OCI-LY7 (cell line): ENCODE data around the gene PARP6. TPM values are rescaled to one million over a fixed set of nuclear protein-coding genes. Genes with fewer than 3 reads are reported as not detected.
A peak's percentile ranks its signal among the peaks of the same experiment; 100 is the strongest.

Experiments used
- BruUV-seq: library from RNA; stranded (reverse); fragments of 400-500 nt; replicated peaks from 2 replicates; lab custom pipeline; 2021; lab: Mats Ljungman, UMichigan
- CTCF ChIA-PET: fragments of 300-600 bp; sonication (Branson Sonifier 250); formaldehyde crosslinking; loops from one replicate; lab custom pipeline; 2022; ENCODE audit warnings: antibody characterized with exemption; ENCODE audit not compliant: unreplicated experiment; lab: Charles Lee
- POLR2A ChIA-PET: fragments of 300-600 bp; sonication (Branson Sonifier 250); formaldehyde crosslinking; loops from one replicate; lab custom pipeline; 2022; ENCODE audit warnings: antibody characterized with exemption; lab: Charles Lee
- DNase-seq: peaks from one replicate; pipeline ENCODE4 v3.0.0-alpha.2; 2015; ENCODE audit warnings: low spot score
- H2AFZ ChIP-seq: fragments of 200-600 bp; sonication (generic), shearing (Covaris generic); 2 replicates; pipeline ENCODE4 v1.6.1; 2014; ENCODE audit warnings: mild to moderate bottlenecking, antibody characterized with exemption, low read length, moderate library complexity
- H3K27ac ChIP-seq: fragments of 200-600 bp; sonication (generic); 2 replicates; pipeline ENCODE4 v1.5.1; 2014; ENCODE audit warnings: mixed run types, low read depth, mild to moderate bottlenecking, moderate library complexity, low read length, inconsistent platforms; ENCODE audit not compliant: poor library complexity, severe bottlenecking
- H3K36me3 ChIP-seq: fragments of 200-600 bp; sonication (generic); 2 replicates; pipeline ENCODE4 v1.6.1; 2014; ENCODE audit warnings: mild to moderate bottlenecking, antibody characterized with exemption, low read length, moderate library complexity, mixed read lengths; ENCODE audit not compliant: insufficient read depth
- H3K4me1 ChIP-seq: fragments of 200-600 bp; sonication (generic); 2 replicates; pipeline ENCODE4 v1.5.1; 2014; ENCODE audit warnings: mild to moderate bottlenecking, low read length; ENCODE audit not compliant: insufficient read depth, poor library complexity, severe bottlenecking
- H3K4me2 ChIP-seq: fragments of 200-600 bp; sonication (generic); 2 replicates; pipeline ENCODE4 v1.6.1; 2014; ENCODE audit warnings: mild to moderate bottlenecking, low read length
- H3K4me3 ChIP-seq: fragments of 200-600 bp; sonication (generic); 2 replicates; pipeline ENCODE4 v1.5.1; 2014; ENCODE audit warnings: mild to moderate bottlenecking, low read depth, low read length; ENCODE audit not compliant: poor library complexity, severe bottlenecking
- H3K79me2 ChIP-seq: fragments of 200-600 bp; sonication (generic); 2 replicates; pipeline ENCODE4 v1.6.1; 2016; ENCODE audit warnings: low read depth, mild to moderate bottlenecking, low read length, moderate library complexity, mixed read lengths; ENCODE audit not compliant: insufficient read depth
- H3K9me2 ChIP-seq: fragments of 200-600 bp; sonication (generic); 2 replicates; pipeline ENCODE4 v1.6.1; 2016; ENCODE audit warnings: mild to moderate bottlenecking, low read length, mixed read lengths; ENCODE audit not compliant: insufficient read depth
- H3K9me3 ChIP-seq: fragments of 200-600 bp; sonication (generic); 2 replicates; pipeline ENCODE4 v1.6.1; 2014; ENCODE audit warnings: mild to moderate bottlenecking, mixed run types, low read length, mixed read lengths
- H4K20me1 ChIP-seq: fragments of 200-600 bp; sonication (generic); 2 replicates; pipeline ENCODE4 v1.6.1; 2014; ENCODE audit warnings: mild to moderate bottlenecking, antibody characterized with exemption, low read length, moderate library complexity, mixed read lengths; ENCODE audit not compliant: insufficient read depth
- CTCF ChIP-seq: fragments of 200-600 bp; sonication (generic); conservative IDR thresholded peaks from 2 replicates; pipeline ENCODE4 v1.5.1; 2014; ENCODE audit warnings: mild to moderate bottlenecking, antibody characterized with exemption, low read length, moderate library complexity, mixed read lengths
- EZH2phosphoT487 ChIP-seq: fragments of 200-600 bp; sonication (generic); IDR thresholded peaks from 2 replicates; pipeline ENCODE4 v1.6.1; 2018; ENCODE audit warnings: low read depth, borderline replicate concordance, mild to moderate bottlenecking, mixed run types, antibody characterized with exemption, low read length, moderate library complexity, mixed read lengths
- intact Hi-C: fragments of 100-400 bp; cut with micrococcal nuclease; formaldehyde crosslinking; loops from one replicate; pipeline ENCODE4 v1.10.0; 2022; ENCODE audit not compliant: unreplicated experiment
- total RNA-seq, 2 experiments: library from RNA; depleted of rRNA in 1 of 2; stranded (reverse); fragments of >200 nt in 1 of 2; shearing (Covaris generic) in 1 of 2; gene quantifications; 2 replicates each; pipeline ENCODE4 v1.2.3, GENCODE V29; 2014 to 2022

PARP6 gene
- total RNA-seq, 2 experiments from 2014 or later = 58.3 to 73.3 TPM

GRCh38 chr15:72271895-72272212 is 500 bp downstream of the PARP6 start:
- Histone ChIP-seq H3K9me3 (no peaks in the 10 kb centered on the region), H3K4me3 (peak overlapping the region; percentile 97), H3K27ac (peak overlapping the region; percentile 42), H2AFZ (peak overlapping the region; percentile 79), H3K9me2 (no peaks in the 10 kb centered on the region), H3K4me2 (peak overlapping the region; percentile 78), H3K4me1 (peaks cover 25% of the 10 kb centered on the region), H3K36me3 (peaks cover 26% of the 10 kb centered on the region), H4K20me1 (no peaks in the 10 kb centered on the region), H3K79me2 (peaks cover 22% of the 10 kb centered on the region)
- intact Hi-C loops = loop anchor here (1.0 to 5.0 kb wide), 6 partner anchors 41 to 510 kb away; partner anchors contain the start of genes ADPGK, ARIH1, GRAMD2A and MYO9A
- POLR2A ChIA-PET = interaction anchor here (0.6 kb wide), 2 partner anchors 29 to 114 kb away, joined by 3 read pairs; no protein-coding TSS in a partner anchor
- BruUV-seq = no TSS peak
- CTCF ChIA-PET = no interaction called here
- peak; percentile 22 for DNase-seq
- TF ChIP-seq CTCF (no peak), EZH2phosphoT487 (no peak)

GRCh38 chr15:72271221-72271620 is 1.1 kb downstream of the PARP6 start:
- Histone ChIP-seq H3K79me2 (peaks cover 22% of the 10 kb centered on the region), H3K9me2 (no peaks in the 10 kb centered on the region), H3K4me3 (peak overlapping the region; percentile 97), H4K20me1 (no peaks in the 10 kb centered on the region), H3K4me1 (peaks cover 25% of the 10 kb centered on the region), H3K9me3 (no peaks in the 10 kb centered on the region), H3K27ac (no peak overlapping the region), H3K36me3 (peaks cover 32% of the 10 kb centered on the region), H2AFZ (no peak overlapping the region), H3K4me2 (peak overlapping the region; percentile 78)
- CTCF ChIA-PET = no interaction called here
- TF ChIP-seq CTCF (no peak), EZH2phosphoT487 (no peak)
- BruUV-seq = TSS peak; percentile 70
- POLR2A ChIA-PET = interaction anchor here (0.6 kb wide), 2 partner anchors 29 to 113 kb away, joined by 3 read pairs; no protein-coding TSS in a partner anchor
- intact Hi-C loops = loop anchor here (5.0 kb wide), 4 partner anchors 74 to 511 kb away; partner anchors contain the start of genes ADPGK, ARIH1, GRAMD2A and MYO9A
- DNase-seq = no peak

GRCh38 chr15:72269739-72270138 is 2.6 kb downstream of the PARP6 start:
- peaks cover 47% of the 10 kb centered on the region for H3K36me3 ChIP-seq
- DNase-seq = no peak
- H3K4me3 ChIP-seq = no peak overlapping the region
- H3K9me3 ChIP-seq = no peaks in the 10 kb centered on the region
- H3K4me2 ChIP-seq = no peak overlapping the region
- POLR2A ChIA-PET = interaction anchor here (0.7 kb wide), 1 partner anchor 78 kb away, joined by 3 read pairs; no protein-coding TSS in a partner anchor
- peaks cover 25% of the 10 kb centered on the region for H3K4me1 ChIP-seq
- H3K9me2 ChIP-seq = no peaks in the 10 kb centered on the region
- no peak overlapping the region for H3K27ac ChIP-seq
- TF ChIP-seq CTCF (no peak), EZH2phosphoT487 (no peak)
- peaks cover 22% of the 10 kb centered on the region for H3K79me2 ChIP-seq
- intact Hi-C loops = loop anchor here (5.0 kb wide), 4 partner anchors 72 to 513 kb away; partner anchors contain the start of genes ADPGK, ARIH1, GRAMD2A and MYO9A
- CTCF ChIA-PET = no interaction called here
- BruUV-seq = no TSS peak
- H4K20me1 ChIP-seq = no peaks in the 10 kb centered on the region
- H2AFZ ChIP-seq = no peak overlapping the region
